GM19043 (cell line): ENCODE data around the gene MTMR1.

Experiments
- ATAC-seq: cut with Tn5 transposase; IDR thresholded peaks from one replicate; pipeline ENCODE4 v1.9.1; 2021; ENCODE audit warnings: low read depth; ENCODE audit not compliant: unreplicated experiment

The MTMR1 gene

GRCh38 chrX:150692831-150693724 lies at the start of gene MTMR1:
TSS of gene MTMR1 (plus strand) at chrX:150693396. CDS start at chrX:150693531, 135 bp downstream.
- ATAC-seq: peak; percentile 28

- ATAC-seq: no peak
Measured at GRCh38 chrX:150643958-150644357, 49.2 kb upstream of the MTMR1 start.

- no peak for ATAC-seq
Measured at GRCh38 chrX:150644422-150644821, 48.8 kb upstream of the MTMR1 start.

DNA sequence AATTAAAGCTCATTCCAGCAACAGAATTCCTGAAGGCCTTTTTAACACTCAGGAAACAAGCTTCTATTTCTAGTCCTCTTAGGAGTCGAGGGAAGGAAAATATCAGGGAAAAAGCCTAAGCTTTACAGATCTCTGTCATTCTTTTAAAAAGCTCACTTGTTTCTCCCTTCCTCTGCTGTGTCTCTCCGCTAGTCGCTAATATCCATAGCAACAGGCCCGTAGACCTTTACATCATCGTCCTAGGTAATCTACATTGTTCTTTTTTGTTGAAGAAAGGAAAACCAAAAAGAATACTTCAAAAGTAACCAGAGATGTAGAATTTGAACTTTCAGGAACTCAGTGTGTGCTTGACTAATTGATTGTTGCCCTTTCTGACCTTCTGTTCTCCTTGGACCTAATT lies 45.9 kb upstream of the MTMR1 start:
- no peak for ATAC-seq

DNA sequence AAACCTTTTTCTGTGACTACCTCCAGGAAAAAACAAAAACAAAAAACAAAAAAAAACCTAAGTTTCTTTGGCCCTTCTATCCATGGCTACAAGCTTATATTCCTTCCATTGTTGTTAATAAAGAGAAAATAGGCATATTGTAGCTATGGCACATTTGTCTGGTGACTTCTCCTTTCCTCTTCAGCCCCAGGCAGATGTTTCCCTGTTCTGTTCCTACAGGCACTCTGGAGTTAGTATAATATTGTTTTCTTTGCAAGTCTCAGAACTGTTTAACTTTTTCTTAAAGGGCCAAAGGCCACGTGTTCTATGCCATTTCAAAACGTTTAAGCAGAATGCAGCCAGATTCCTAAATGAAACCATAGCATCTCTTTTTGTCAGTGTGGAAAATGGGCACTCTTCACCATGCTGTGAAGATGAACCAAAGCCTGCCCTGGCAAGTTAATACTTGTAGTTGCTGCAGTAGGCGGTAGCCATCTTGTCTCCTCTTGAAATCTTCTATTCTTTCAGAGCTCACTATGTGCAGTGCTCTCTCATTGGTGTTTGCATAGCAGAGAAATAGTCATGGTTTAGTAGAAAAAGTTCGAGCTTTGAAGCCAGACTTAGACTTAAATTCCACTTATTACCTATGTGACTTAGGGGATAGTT lies 44.8 kb upstream of the MTMR1 start:
- ATAC-seq: no peak

DNA sequence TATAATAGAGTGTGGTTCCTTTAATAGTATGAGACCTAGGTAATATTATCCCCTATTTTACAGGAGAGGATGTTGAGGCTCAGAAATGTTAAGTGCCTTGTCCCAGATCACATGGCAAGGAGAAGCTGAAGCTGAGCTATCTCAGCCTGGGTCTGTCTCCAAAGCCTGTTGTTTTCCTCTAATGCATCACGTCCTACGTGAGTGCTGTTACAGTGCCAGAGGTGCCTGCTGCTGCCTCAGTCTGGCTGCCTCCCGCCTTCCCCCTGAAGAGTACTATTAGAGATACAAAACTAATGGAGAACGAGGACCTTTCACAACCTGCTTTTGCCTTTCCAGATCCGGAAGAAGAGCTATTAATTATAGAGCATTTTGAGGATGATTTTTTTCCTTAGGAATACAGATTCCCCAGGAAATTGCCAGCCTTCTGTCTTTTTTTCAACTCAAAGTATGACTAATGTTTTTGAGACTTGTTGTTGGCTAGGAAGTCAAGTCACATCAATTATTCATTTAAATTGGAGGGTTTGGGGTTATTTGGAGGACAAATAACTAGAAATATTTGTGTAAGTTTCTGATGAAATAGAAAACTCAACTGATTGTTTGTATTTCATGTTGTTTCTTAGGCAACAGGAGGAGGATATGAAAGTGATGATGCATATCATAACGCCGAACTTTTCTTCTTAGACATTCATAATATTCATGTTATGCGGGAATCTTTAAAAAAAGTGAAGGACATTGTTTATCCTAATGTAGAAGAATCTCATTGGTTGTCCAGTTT lies 43.9 kb upstream of the MTMR1 start:
- no peak for ATAC-seq

GRCh38 chrX:150651906-150652305 lies 41.3 kb upstream of the MTMR1 start:
- ATAC-seq: no peak

- ATAC-seq: no peak
Measured at GRCh38 chrX:150655788-150656187, 37.4 kb upstream of the MTMR1 start.

GRCh38 chrX:150663073-150663472 lies 30.1 kb upstream of the MTMR1 start:
- ATAC-seq: no peak

- ATAC-seq: no peak
Measured at GRCh38 chrX:150664290-150664689, 28.9 kb upstream of the MTMR1 start.

DNA sequence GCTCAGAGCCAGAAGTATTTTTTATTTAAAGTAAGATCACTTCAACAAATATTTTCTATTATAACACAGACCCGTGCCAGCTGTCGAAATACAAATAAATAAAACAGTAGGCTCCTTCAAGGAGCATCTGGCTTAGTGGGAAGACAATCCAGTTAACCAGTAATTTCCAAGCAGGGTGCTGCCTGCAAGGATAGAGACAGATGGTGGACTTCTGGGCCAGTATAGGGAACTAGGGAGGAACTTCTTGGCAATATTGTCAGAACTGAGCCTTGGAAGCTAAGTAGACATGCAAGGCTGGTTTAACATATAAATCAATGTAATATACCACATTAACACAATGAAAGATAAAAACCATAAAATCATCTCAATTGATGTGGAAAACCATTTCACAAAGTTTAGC lies 17.0 kb upstream of the MTMR1 start:
- ATAC-seq: no peak

GRCh38 chrX:150680974-150681373 lies 12.2 kb upstream of the MTMR1 start:
- no peak for ATAC-seq

GRCh38 chrX:150683112-150683511 lies 10.1 kb upstream of the MTMR1 start:
- ATAC-seq: no peak

- no peak for ATAC-seq
Measured at GRCh38 chrX:150683536-150684146, 9.6 kb upstream of the MTMR1 start.

- ATAC-seq: no peak
Measured at GRCh38 chrX:150688911-150689451, 4.2 kb upstream of the MTMR1 start.

DNA sequence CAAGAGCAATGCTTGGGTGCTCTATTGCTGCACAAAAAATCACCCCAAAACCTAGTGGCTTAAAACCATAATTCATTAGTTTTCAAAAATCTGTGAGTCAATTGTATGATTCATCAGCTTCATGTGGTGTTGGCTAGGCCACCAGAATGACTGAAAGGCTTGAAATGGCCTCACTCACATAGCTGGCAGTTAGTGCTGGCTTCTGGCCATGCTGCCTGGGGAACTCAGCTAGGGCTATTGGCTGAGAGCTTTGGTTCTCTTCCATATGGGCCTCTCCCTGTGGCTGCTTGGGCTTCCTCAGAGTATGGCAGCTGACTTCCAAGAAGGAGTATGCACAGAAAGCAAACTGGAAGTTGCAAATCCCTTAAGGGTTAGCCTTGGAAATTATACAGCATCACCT lies 3.1 kb upstream of the MTMR1 start:
- no peak for ATAC-seq

DNA sequence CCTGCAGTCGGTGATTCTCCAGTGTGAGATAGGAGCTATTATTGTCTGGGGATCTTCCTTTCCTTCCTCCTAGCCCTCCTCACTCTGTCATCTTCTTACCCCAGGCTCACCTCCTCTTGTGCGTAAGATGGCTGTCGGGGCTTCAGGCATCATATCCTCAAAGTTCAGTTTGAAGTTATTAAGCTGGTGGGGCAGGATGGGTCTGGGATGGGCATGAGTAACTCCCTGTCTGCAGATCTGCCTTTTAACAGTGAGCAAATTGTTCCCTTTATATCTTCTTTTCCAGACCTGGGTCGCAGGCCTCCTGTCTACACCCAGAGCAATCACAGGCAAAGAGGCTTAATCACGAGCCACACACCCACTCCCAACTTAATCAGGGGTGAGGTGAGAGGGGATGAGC lies 900 bp upstream of the MTMR1 start:
- no peak for ATAC-seq

DNA sequence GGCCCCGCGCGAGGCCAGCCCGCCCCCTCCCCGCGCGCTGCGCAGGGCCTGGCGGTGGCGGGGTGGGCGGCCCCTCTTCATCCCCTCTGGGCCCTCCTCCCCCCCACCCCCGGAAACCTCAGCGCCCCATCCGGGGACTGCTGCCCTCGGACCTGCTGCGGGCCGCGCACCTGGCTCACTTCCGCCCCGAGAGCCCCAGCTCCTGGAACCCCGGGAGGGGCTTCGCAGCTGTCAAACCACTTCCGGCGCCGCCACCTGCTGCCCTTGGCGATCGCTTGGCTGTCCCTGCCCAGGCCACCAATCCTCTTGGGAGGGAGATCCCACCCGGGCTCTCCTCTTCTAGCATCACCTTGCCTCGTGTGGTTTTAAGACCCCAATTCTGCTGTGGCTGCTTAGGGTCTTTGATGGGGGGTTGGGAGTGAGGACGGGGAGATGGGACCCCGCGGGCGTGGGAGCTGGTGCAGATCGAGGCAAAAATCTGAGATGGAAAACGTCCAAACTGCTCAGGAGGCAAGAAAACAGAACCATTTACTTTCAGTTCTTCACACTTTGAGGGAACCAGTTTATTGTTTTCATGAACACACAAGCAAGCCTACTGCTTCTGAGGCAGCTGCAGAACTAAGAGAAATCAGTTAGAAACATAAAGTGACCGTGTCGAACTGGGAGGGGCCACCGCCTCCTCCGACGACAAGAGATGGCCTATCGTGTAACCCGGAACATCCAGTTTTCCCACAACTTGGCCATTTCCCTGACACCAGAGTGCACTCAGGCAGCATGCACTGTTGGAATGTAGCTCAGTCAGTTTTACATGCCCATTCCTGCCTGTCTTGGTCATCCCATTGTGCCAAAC lies 754 bp downstream of the MTMR1 start:
- peak; percentile 54 for ATAC-seq

GRCh38 chrX:150694738-150695410 lies 1.7 kb downstream of the MTMR1 start:
- no peak for ATAC-seq
